OCI-LY3 (cell line): ENCODE data around the gene CLRN3.

ENCODE experiments used
- H2AFZ ChIP-seq: fragments of 200-600, 300-600 bp; shearing (Covaris generic); 2 replicates; pipeline ENCODE4 v1.6.0; 2014; ENCODE audit warnings: antibody characterized with exemption, low read depth, low read length
- H3K27ac ChIP-seq: fragments of 200-600, 300-600 bp; sonication (generic); 2 replicates; pipeline ENCODE4 v1.5.1; 2014; ENCODE audit warnings: mild to moderate bottlenecking, low read length, moderate library complexity, mixed read lengths
- H3K27me3 ChIP-seq: fragments of 200-600, 300-600 bp; sonication (generic); 2 replicates; pipeline ENCODE4 v1.6.1; 2014; ENCODE audit warnings: low read depth, low read length, mixed read lengths
- H3K36me3 ChIP-seq: fragments of 200-600, 300-600 bp; sonication (generic); replicated peaks from 2 replicates; pipeline ENCODE3; 2014; ENCODE audit warnings: low read depth, low read length, mixed read lengths
- H3K4me1 ChIP-seq: fragments of 300-600, 200-600 bp; sonication (generic); 2 replicates; pipeline ENCODE4 v1.6.1; 2014; ENCODE audit warnings: low read length, mixed read lengths
- H3K4me2 ChIP-seq: fragments of 200-600, 300-600 bp; sonication (generic); 2 replicates; pipeline ENCODE4 v1.6.1; 2014; ENCODE audit warnings: low read length, mixed read lengths
- H3K4me3 ChIP-seq: fragments of 300-600, 200-600 bp; sonication (generic); 2 replicates; pipeline ENCODE4 v1.5.1; 2014; ENCODE audit warnings: antibody characterized with exemption, mild to moderate bottlenecking, low read length, moderate library complexity
- H3K79me2 ChIP-seq: fragments of 300-600, 200-600 bp; shearing (Covaris generic); 2 replicates; pipeline ENCODE4 v1.6.1; 2014; ENCODE audit warnings: mild to moderate bottlenecking, low read length, mixed read lengths
- H3K9ac ChIP-seq: fragments of 300-600, 200-600 bp; shearing (Covaris generic); 2 replicates; pipeline ENCODE4 v1.6.0; 2014; ENCODE audit warnings: mild to moderate bottlenecking, low read length, moderate library complexity
- H3K9me3 ChIP-seq: fragments of 200-600, 300-600 bp; shearing (Covaris generic); 2 replicates; pipeline ENCODE4 v1.6.1; 2014; ENCODE audit warnings: low read length, mixed read lengths; ENCODE audit not compliant: insufficient read depth
- H4K20me1 ChIP-seq: fragments of 200-600, 300-600 bp; sonication (generic); 2 replicates; pipeline ENCODE4 v1.6.1; 2016; ENCODE audit warnings: low read length, mixed read lengths; ENCODE audit not compliant: insufficient read depth
- EZH2phosphoT487 ChIP-seq: fragments of 200-600 bp; shearing (Covaris generic); IDR thresholded peaks from 2 replicates; pipeline ENCODE4 v1.6.1; 2018; ENCODE audit warnings: antibody characterized with exemption, mixed run types, low read depth
- TF ChIP-seq, protein P1 (sequence below): fragments of 200-600, 300-600 bp; sonication (generic); IDR thresholded peaks from 2 replicates; pipeline ENCODE4 v1.5.1; 2014; ENCODE audit warnings: antibody characterized with exemption, low read length, low read depth

CLRN3 gene

DNA sequence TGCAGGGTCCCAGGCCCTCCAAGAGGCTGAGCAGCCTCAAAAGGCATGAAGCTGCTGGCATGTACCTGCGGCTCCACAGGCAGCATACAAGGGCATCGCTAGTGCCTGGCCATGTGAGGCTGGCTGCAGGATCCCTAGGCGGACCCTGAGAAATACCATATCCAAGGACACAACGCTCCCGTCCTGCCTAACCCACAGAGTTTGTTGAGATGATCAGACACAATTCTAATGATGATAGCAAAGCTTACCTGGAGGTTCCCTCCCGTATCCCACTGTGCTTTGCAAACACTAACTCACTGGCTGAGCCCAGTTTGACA is 17.3 kb downstream of the CLRN3 start:
- Histone ChIP-seq H4K20me1 (no peaks in the 10 kb centered on the region), H3K4me1 (peaks cover 5% of the 10 kb centered on the region), H3K27me3 (no peaks in the 10 kb centered on the region), H3K9ac (no peak overlapping the region), H2AFZ (no peak overlapping the region), H3K27ac (no peak overlapping the region), H3K79me2 (no peaks in the 10 kb centered on the region), H3K4me3 (no peak overlapping the region), H3K36me3 (no peaks in the 10 kb centered on the region), H3K4me2 (no peak overlapping the region), H3K9me3 (no peaks in the 10 kb centered on the region)
- TF ChIP-seq EZH2phosphoT487, result no peak
- TF ChIP-seq, protein P1, sequence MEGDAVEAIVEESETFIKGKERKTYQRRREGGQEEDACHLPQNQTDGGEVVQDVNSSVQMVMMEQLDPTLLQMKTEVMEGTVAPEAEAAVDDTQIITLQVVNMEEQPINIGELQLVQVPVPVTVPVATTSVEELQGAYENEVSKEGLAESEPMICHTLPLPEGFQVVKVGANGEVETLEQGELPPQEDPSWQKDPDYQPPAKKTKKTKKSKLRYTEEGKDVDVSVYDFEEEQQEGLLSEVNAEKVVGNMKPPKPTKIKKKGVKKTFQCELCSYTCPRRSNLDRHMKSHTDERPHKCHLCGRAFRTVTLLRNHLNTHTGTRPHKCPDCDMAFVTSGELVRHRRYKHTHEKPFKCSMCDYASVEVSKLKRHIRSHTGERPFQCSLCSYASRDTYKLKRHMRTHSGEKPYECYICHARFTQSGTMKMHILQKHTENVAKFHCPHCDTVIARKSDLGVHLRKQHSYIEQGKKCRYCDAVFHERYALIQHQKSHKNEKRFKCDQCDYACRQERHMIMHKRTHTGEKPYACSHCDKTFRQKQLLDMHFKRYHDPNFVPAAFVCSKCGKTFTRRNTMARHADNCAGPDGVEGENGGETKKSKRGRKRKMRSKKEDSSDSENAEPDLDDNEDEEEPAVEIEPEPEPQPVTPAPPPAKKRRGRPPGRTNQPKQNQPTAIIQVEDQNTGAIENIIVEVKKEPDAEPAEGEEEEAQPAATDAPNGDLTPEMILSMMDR, result no peak

DNA sequence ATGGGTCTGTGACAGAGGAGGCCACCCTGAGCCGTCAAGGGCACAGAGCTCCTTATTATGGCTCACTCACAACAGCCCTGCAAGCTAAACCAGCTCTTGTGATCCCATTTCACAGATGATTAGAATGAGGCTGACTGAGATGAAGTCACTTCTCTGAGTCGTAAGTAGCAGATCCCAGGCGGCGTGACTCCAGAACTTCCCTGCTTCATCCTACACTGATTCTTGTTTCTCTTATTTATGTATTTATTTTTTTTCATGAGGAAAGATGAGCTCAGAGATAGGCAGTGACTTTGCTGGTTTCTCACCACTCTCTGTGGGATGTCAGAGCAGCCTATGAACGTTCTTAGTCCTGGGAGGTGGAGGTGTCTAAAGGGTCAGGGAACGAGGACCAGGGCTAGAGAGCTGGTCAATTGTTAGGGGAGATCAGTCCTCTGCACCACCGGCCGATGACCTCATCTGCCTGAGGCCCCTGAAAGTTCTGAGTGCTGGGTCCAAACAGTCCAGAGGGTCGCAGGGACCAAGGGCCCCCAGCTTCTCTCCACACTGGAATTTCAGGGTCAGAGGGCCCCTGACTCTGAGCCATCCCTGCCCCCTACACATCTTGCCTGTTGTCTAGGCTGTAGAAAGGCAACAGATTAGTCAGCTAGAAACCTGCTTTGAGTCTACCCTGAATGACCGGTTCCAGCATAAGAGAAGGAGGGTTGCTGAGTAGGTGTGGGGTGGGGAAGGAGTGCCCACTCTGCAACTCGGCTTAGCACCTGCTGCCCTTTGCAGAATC is 17.9 kb downstream of the CLRN3 start:
- TF ChIP-seq, protein P1, result no peak
- no peak for TF ChIP-seq EZH2phosphoT487
- Histone ChIP-seq H3K9me3 (no peaks in the 10 kb centered on the region), H3K79me2 (no peaks in the 10 kb centered on the region), H3K9ac (no peak overlapping the region), H3K4me3 (no peak overlapping the region), H3K4me2 (no peak overlapping the region), H4K20me1 (no peaks in the 10 kb centered on the region), H3K4me1 (peaks cover 2% of the 10 kb centered on the region; the same call in 1 of the 2 replicates), H3K36me3 (no peaks in the 10 kb centered on the region), H2AFZ (no peak overlapping the region), H3K27ac (no peak overlapping the region), H3K27me3 (no peaks in the 10 kb centered on the region)

DNA sequence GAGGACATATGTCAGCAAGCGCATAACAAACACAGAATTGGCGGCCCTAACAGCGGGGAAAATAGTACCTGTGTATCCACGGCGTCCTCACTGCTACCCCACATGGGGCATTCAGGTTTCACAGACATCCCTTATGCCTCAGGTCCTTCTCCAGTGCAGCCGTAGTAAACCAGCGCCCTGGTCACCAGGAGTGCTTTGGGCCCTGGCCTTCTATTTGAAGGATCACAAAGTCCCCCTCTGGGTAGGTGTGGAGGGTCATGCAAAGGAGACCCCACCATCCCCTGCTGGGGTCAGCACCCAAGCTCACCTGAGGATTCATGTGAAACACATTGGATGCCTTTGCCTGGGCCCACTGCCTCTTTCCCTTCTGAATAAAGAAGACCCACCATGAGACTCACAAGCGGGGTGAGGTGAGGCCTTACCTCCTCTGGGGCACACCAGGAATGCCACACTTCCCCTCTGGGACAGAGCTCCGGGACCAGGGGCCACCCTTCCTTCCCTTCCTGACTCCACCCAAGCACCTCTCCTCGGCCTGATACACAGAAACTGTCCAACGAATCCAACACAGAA is 18.8 kb downstream of the CLRN3 start:
- no peak overlapping the region for H3K4me2 ChIP-seq
- peaks cover 2% of the 10 kb centered on the region; the same call in 1 of the 2 replicates for H3K4me1 ChIP-seq

More for the DNA sequence above, 18.8 kb downstream of the CLRN3 start:
- no peaks in the 10 kb centered on the region for H3K36me3 ChIP-seq
- H3K27me3 ChIP-seq, result no peaks in the 10 kb centered on the region
- no peak overlapping the region for H3K9ac ChIP-seq
- no peaks in the 10 kb centered on the region for H3K9me3 ChIP-seq
- no peak overlapping the region for H3K4me3 ChIP-seq
- H3K79me2 ChIP-seq, result no peaks in the 10 kb centered on the region
- no peak overlapping the region for H2AFZ ChIP-seq
- no peak overlapping the region for H3K27ac ChIP-seq
- TF ChIP-seq EZH2phosphoT487, result no peak
- TF ChIP-seq, protein P1, result no peak
- H4K20me1 ChIP-seq, result no peaks in the 10 kb centered on the region
